Activated naive CD4-positive, alpha-beta T cell treated with anti-CD3 and anti-CD28 coated beads for 36 hours (primary cell): ENCODE measurements around the gene F11R. TPM values are rescaled to one million over a fixed set of nuclear protein-coding genes. Genes with fewer than 3 reads are reported as not detected.

Experiments
- CTCF ChIA-PET: fragments of 350-600 bp; sonication (Branson Sonifier 250); formaldehyde crosslinking; loops from one replicate; lab custom pipeline; 2021; ENCODE audit warnings: antibody characterized with exemption; lab: Charles Lee
- DNase-seq: peaks from one replicate; pipeline ENCODE4 v3.0.0-alpha.2; 2020
- H3K27ac Mint-ChIP-seq: one replicate; pipeline ENCODE4 v1.8.0; 2021; ENCODE audit warnings: mild to moderate bottlenecking, mixed read lengths
- H3K27me3 Mint-ChIP-seq: one replicate; pipeline ENCODE4 v1.8.0; 2021; ENCODE audit warnings: low read depth, mixed read lengths
- H3K36me3 Mint-ChIP-seq: one replicate; pipeline ENCODE4 v1.8.0; 2021; ENCODE audit warnings: low read depth, mixed read lengths
- H3K4me1 Mint-ChIP-seq: one replicate; pipeline ENCODE4 v1.8.0; 2021; ENCODE audit warnings: low read depth, mixed read lengths
- H3K4me3 Mint-ChIP-seq: one replicate; pipeline ENCODE4 v1.8.0; 2021; ENCODE audit warnings: mild to moderate bottlenecking, moderate library complexity, mixed read lengths
- H3K9me3 Mint-ChIP-seq: one replicate; pipeline ENCODE4 v1.8.0; 2021; ENCODE audit warnings: mixed read lengths
- intact Hi-C: fragments of 100-400 bp; cut with micrococcal nuclease; formaldehyde crosslinking; loops from one replicate; pipeline ENCODE4 v1.15.1; 2023
- total RNA-seq, 2 experiments: library from RNA; stranded (reverse); gene quantifications; one replicate each; pipeline ENCODE4 v1.2.3, GENCODE V29; 2021

F11R gene
- total RNA-seq, 2 experiments from 2014 or later: 26.0 to 26.9 TPM

DNA sequence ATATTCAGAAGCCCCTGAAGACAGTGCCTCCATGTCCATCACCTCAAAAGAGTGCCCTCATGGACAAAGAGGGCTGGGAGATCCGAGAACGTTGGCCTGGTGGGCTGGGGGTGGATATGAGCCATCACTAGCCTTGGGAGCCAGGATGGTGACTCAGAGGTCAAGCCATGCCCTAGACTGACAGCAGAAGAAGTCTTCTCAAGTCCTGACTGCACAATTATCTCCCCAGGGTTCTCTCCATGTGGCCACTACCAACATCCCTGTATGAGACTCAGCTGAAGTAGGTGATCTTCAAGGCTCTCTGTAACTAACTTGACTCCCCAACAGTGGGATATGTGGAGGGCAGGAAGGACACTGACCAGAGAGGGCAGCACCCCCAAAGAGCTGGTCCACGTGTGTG lies 31.9 kb upstream of the F11R start:
- CTCF ChIA-PET: no interaction called here
- peaks cover 11% of the 10 kb centered on the region for H3K4me1 Mint-ChIP-seq
- H3K4me3 Mint-ChIP-seq: no peak overlapping the region
- intact Hi-C loops: no loop called here
- H3K27ac Mint-ChIP-seq: no peak overlapping the region
- H3K9me3 Mint-ChIP-seq: no peaks in the 10 kb centered on the region
- no peak for DNase-seq
- peaks cover 56% of the 10 kb centered on the region for H3K36me3 Mint-ChIP-seq
- no peaks in the 10 kb centered on the region for H3K27me3 Mint-ChIP-seq

DNA sequence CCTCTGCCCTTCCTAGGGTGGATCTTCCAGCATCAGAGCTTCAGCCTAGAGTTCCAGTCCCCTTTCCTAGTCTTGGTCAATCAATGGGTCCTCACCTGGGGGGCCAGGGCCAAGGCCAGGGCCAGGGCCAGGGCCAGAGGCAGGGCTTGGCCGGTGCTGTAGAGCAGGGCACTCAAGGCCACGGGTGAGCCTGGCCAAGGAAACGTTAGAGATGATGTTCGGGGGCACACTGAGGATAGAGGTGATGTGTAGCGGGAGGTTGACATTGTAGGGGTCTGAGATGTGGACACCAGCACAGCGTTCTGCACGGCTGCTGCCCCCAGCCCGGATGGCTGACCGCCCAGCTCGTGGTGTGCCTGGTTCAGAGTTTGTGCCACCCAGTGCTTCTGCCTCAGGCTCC lies 30.3 kb upstream of the F11R start:
- DNase-seq: no peak
- peaks cover 11% of the 10 kb centered on the region for H3K4me1 Mint-ChIP-seq
- intact Hi-C loops: no loop called here
- H3K36me3 Mint-ChIP-seq: peaks cover 48% of the 10 kb centered on the region
- no peaks in the 10 kb centered on the region for H3K9me3 Mint-ChIP-seq
- H3K4me3 Mint-ChIP-seq: no peak overlapping the region
- no peaks in the 10 kb centered on the region for H3K27me3 Mint-ChIP-seq
- CTCF ChIA-PET: interaction anchor here (1.2 kb wide), 1 partner anchor 8 kb away, joined by 3 read pairs; no protein-coding TSS in a partner anchor
- no peak overlapping the region for H3K27ac Mint-ChIP-seq

DNA sequence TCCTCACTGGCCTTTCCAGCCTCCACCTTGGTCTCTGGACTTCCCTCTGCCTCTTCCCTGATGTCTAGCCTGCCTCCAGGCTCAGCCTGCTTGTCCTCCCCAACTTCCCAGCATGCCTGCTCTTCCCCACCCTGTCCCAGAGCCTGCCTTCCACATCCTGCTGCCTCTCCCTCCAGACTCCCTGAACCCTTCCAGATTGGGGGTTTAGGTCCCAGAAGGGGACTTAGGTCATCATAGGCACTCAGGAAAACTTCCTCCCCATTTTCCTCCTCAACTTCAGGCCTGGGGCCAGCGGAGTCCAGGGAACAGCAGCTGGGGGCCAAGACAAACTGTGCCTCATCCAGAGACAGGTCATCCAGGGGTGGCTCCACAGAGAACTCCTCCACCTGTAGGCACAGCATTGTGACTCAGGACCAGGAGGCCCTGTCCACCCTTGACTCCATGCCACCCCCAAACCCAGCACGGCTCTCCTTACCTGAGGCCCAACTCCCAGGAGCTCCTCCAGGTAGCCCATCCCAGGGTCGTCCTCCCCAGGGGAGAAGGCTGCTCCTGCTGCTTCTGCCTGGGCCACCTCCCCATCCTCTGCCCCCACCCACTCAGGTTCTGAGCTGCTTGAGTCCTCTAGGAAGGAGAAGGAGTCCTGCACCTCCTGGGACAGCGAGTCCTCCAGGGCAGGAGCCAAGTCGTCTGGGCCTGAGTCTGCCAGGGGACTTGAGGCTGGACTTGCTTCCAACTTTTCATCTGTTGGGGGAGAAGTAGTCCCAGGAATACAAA lies 28.2 kb upstream of the F11R start:
- H3K27ac Mint-ChIP-seq: peak overlapping the region; percentile 19
- no peak for DNase-seq
- CTCF ChIA-PET: no interaction called here
- H3K36me3 Mint-ChIP-seq: peaks cover 43% of the 10 kb centered on the region
- no peaks in the 10 kb centered on the region for H3K27me3 Mint-ChIP-seq
- H3K9me3 Mint-ChIP-seq: no peaks in the 10 kb centered on the region
- intact Hi-C loops: no loop called here
- no peak overlapping the region for H3K4me3 Mint-ChIP-seq
- peaks cover 16% of the 10 kb centered on the region for H3K4me1 Mint-ChIP-seq

DNA sequence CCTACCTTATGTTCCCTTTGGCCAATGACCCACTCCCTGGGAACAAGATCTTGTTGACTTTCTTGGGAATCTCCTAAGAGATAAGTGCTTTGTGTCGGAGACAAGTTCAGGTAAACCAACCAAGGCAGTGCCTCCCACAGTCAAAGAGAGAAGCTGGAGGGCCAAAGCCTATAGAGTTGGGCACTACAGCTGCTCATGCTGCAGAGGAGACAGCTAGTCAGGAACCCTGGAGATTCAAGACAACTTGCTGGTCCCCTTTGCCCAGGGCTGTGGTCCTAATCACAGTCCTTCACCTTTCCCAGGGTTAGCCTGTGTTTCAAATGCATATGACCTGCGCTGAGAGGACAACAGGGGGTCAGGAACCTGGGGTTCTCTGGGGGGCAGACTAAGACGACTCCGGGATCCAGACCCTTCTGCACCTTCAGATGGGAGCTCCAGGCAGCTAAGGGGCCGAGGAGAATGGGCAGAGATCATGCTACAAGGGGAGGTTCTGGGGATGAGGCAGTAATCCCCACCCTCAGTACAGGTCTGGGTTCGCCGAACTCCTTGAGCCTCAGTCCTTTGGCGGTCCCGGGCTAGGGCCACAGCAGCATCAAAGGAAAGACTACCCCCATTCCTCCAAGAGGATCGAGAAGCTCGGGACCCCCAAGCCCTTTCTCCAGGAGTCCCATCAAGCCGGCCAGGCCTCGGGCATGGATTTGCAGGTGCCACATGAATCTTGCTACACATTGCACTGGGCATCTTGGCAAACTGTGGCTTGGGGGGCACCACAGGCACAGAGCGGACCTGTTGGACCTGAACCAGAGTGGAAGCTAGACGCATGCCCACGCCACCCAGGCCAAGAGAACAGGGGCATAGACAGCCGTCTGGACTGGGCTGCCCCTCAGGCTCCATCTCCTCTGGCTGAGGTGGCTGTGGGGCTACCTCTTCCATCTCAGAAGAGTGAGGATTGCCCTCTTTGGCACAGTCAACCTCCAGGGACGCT lies 26.8 kb upstream of the F11R start:
- Mint-ChIP-seq H3K4me3 (no peak overlapping the region), H3K4me1 (peaks cover 22% of the 10 kb centered on the region), H3K36me3 (peaks cover 34% of the 10 kb centered on the region), H3K27ac (peak overlapping the region; percentile 99), H3K9me3 (no peaks in the 10 kb centered on the region), H3K27me3 (no peaks in the 10 kb centered on the region)
- no peak for DNase-seq
- CTCF ChIA-PET: interaction anchor here (0.9 to 11.2 kb wide), 4 partner anchors 9 to 51 kb away, joined by 3 to 135 read pairs (median 6); partner anchors contain the start of genes KLHDC9 and TSTD1
- intact Hi-C loops: loop anchor here (2.0 kb wide), 1 partner anchor 67 kb away; no protein-coding TSS in a partner anchor

- Mint-ChIP-seq H3K36me3 (peaks cover 29% of the 10 kb centered on the region), H3K4me1 (peaks cover 26% of the 10 kb centered on the region), H3K9me3 (no peaks in the 10 kb centered on the region), H3K27me3 (no peaks in the 10 kb centered on the region), H3K27ac (peak overlapping the region; percentile 99), H3K4me3 (peak overlapping the region; percentile 88)
- CTCF ChIA-PET: interaction anchor here (0.8 to 11.2 kb wide), 5 partner anchors 14 to 51 kb away, joined by 3 to 135 read pairs (median 10); partner anchors contain the start of genes ARHGAP30 and KLHDC9
- intact Hi-C loops: loop anchor here (1.0 to 2.0 kb wide), 4 partner anchors 46 to 107 kb away; partner anchors contain the start of genes DEDD and UFC1
- no peak for DNase-seq
These were observed 25.8 kb upstream of the F11R start for GRCh38 chr1:161046605-161047228.

DNA sequence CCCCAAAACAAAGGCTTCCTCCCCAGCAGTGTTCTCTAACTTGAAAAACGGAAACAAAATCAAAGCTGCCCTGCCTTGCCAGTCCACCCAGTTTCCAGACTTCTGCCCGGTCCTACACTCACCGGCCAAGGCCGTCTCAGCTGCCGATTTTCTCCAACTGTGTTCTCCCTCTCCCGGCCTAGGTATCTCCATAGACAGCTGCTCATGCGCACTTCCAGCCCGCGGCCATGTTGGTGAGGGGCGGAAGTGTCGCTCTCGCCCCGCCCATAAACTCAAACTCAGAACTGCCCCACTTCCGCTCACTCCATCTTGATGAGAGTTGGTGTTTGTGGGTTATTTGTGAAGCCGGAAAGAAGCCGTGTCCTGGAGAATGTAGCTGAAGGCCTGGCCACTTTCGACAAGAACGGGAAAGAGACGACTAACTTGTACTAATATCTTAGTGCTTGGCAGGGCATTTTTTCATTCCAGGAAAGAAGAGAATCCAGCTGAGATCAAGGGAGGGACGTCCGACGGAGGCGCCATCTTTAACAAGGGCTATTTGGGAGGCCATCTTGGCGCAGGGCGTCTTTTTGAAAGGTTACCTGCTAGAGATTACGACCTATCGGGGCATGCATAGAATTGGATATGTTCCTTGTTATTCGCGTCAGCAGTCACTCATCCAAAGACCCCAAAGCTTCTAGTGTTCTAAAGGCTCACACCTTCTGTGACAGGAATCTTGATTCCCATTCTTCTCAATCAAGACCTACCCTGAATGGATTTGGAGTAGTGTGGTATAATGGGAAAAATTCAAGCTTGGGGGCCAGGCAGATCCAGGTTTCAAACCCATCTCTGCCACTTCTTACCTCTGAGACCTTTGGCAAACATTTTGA lies 25.0 kb upstream of the F11R start, which contains the start of gene USF1:
Gene USF1 (minus strand): TSS at position 242 of the 869 bp plus-strand sequence. CDS start 2,702 bp downstream, outside the sequence.
- intact Hi-C loops: loop anchor here (1.0 to 2.0 kb wide), 7 partner anchors 22 to 156 kb away; partner anchors contain the start of genes DEDD, NDUFS2 and UFC1
- DNase-seq: peak; percentile 95
- Mint-ChIP-seq H3K9me3 (no peaks in the 10 kb centered on the region), H3K4me1 (peaks cover 32% of the 10 kb centered on the region), H3K27me3 (no peaks in the 10 kb centered on the region), H3K27ac (peak within 1 kb of the TSS; percentile 99), H3K4me3 (peak within 1 kb of the TSS; percentile 88), H3K36me3 (peaks cover 33% of the 10 kb centered on the region)
- CTCF ChIA-PET: interaction anchor here (0.7 to 11.2 kb wide), 7 partner anchors 14 to 320 kb away, joined by 3 to 135 read pairs (median 5); partner anchors contain the start of genes ARHGAP30 and KLHDC9

- Mint-ChIP-seq H3K4me1 (peaks cover 32% of the 10 kb centered on the region), H3K36me3 (peaks cover 34% of the 10 kb centered on the region), H3K9me3 (no peaks in the 10 kb centered on the region), H3K27me3 (no peaks in the 10 kb centered on the region), H3K27ac (peak overlapping the region; percentile 99), H3K4me3 (peak overlapping the region; percentile 88)
- CTCF ChIA-PET: interaction anchor here (0.7 to 11.2 kb wide), 10 partner anchors 10 to 319 kb away, joined by 3 to 135 read pairs (median 5); partner anchors contain the start of genes ARHGAP30, F11R and KLHDC9
- peak; percentile 63 for DNase-seq
- intact Hi-C loops: loop anchor here (1.0 kb wide), 3 partner anchors 23 to 157 kb away; partner anchors contain the start of gene NDUFS2
These were observed 24.2 kb upstream of the F11R start for GRCh38 chr1:161044908-161045735.

GRCh38 chr1:161044535-161044907 lies 23.6 kb upstream of the F11R start:
- peaks cover 34% of the 10 kb centered on the region for H3K36me3 Mint-ChIP-seq
- peak overlapping the region; percentile 99 for H3K27ac Mint-ChIP-seq
- no peak for DNase-seq
- peak overlapping the region; percentile 88 for H3K4me3 Mint-ChIP-seq
- H3K27me3 Mint-ChIP-seq: no peaks in the 10 kb centered on the region
- no peaks in the 10 kb centered on the region for H3K9me3 Mint-ChIP-seq
- intact Hi-C loops: no loop called here
- CTCF ChIA-PET: interaction anchor here (0.9 to 11.2 kb wide), 6 partner anchors 9 to 319 kb away, joined by 3 to 135 read pairs (median 4); partner anchors contain the start of genes F11R and KLHDC9
- peaks cover 32% of the 10 kb centered on the region for H3K4me1 Mint-ChIP-seq

- intact Hi-C loops: loop anchor here (2.0 kb wide), 2 partner anchors 19 to 27 kb away; partner anchors contain the start of gene F11R
These were observed 18.6 kb upstream of the F11R start for GRCh38 chr1:161039546-161039945.

DNA sequence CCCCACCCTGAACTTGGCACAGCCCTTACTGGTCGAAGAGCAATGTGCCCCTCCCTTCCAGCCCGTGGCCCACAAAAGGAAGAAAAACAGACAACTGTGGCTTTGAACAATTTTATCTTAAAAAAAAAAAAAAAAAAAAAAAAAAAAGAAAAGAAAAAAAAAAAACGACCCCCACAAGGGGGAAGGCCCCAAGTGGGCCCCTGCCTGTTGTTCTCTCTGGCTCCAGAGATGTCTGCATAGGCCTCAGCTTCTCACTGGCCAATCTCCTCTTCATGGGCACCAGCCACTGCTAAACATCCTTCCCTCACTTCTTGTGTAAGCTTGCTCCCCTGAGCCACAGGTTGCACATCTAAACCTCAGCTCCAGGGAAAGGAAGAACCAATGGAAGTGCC lies 18.2 kb upstream of the F11R start:
- H3K4me1 Mint-ChIP-seq: peaks cover 35% of the 10 kb centered on the region
- H3K4me3 Mint-ChIP-seq: peak overlapping the region; percentile 88
- no peak for DNase-seq
- H3K27me3 Mint-ChIP-seq: no peaks in the 10 kb centered on the region
- CTCF ChIA-PET: interaction anchor here (0.6 to 11.2 kb wide), 8 partner anchors 9 to 66 kb away, joined by 3 to 135 read pairs (median 3); partner anchors contain the start of genes F11R and KLHDC9
- intact Hi-C loops: loop anchor here (2.0 kb wide), 2 partner anchors 18 to 26 kb away; partner anchors contain the start of gene F11R
- H3K27ac Mint-ChIP-seq: peak overlapping the region; percentile 77
- H3K9me3 Mint-ChIP-seq: no peaks in the 10 kb centered on the region
- peaks cover 19% of the 10 kb centered on the region for H3K36me3 Mint-ChIP-seq

More at GRCh38 chr1:161039546-161039945, 18.6 kb upstream of the F11R start:
- Mint-ChIP-seq H3K4me1 (peaks cover 39% of the 10 kb centered on the region), H3K36me3 (peaks cover 19% of the 10 kb centered on the region), H3K4me3 (peak overlapping the region; percentile 63), H3K9me3 (no peaks in the 10 kb centered on the region), H3K27me3 (no peaks in the 10 kb centered on the region), H3K27ac (peak overlapping the region; percentile 76)
- CTCF ChIA-PET: interaction anchor here (0.7 to 11.2 kb wide), 8 partner anchors 13 to 58 kb away, joined by 3 to 135 read pairs (median 6); partner anchors contain the start of genes ARHGAP30, F11R and KLHDC9
- DNase-seq: no peak
